ENCODE measurements around the gene MMP28. TPM values are rescaled to one million over a fixed set of nuclear protein-coding genes. Genes with fewer than 3 reads are reported as not detected.
A peak's percentile ranks its signal among the peaks of the same experiment; 100 is the strongest.

The MMP28 gene
- total RNA-seq, 2 donors from 2014 or later, result 12.8 to 146 TPM

- no peaks in the 10 kb centered on the region for H3K9me3 ChIP-seq
- WGBS, result 88% methylated on average over 2 of the region's 2 CpGs
- H3K27ac ChIP-seq, result no peak overlapping the region
- no peak for DNase-seq (ENCODE audit: low spot score)
- intact Hi-C loops (cut with DNase I), result no loop called here
- no peak overlapping the region for H3K4me3 ChIP-seq
- TF ChIP-seq POLR2A (IDR thresholded peaks at IDR 0.05), result no peak
- no peak for TF ChIP-seq POLR2AphosphoS5 (IDR thresholded peaks at IDR 0.05)
- TF ChIP-seq CTCF (IDR thresholded peaks at IDR 0.05), result no peak
- H3K36me3 ChIP-seq, result no peaks in the 10 kb centered on the region
- H3K27me3 ChIP-seq (replicated peaks; ENCODE audit: insufficient read depth), result no peaks in the 10 kb centered on the region
- H3K4me1 ChIP-seq (replicated peaks), result peaks cover 4% of the 10 kb centered on the region
These were observed 26.6 kb downstream of the MMP28 start for GRCh38 chr17:35768797-35769196.

- Histone ChIP-seq H3K4me3 (no peak overlapping the region), H3K27me3 (replicated peaks; ENCODE audit: insufficient read depth) (no peaks in the 10 kb centered on the region), H3K36me3 (no peaks in the 10 kb centered on the region), H3K9me3 (no peaks in the 10 kb centered on the region), H3K4me1 (replicated peaks) (peaks cover 6% of the 10 kb centered on the region), H3K27ac (no peak overlapping the region)
- intact Hi-C loops (cut with DNase I), result no loop called here
- 51% methylated on average over 7 of the region's 7 CpGs for WGBS
- TF ChIP-seq POLR2AphosphoS5 (IDR thresholded peaks at IDR 0.05) (peak; percentile 32), POLR2A (IDR thresholded peaks at IDR 0.05) (no peak), CTCF (IDR thresholded peaks at IDR 0.05) (peak; percentile 37 to 71 (median 53))
- peak; percentile 28 for DNase-seq (ENCODE audit: low spot score)
These were observed 28.4 kb downstream of the MMP28 start for GRCh38 chr17:35766903-35767510.

GRCh38 chr17:35766489-35766877 is 29.0 kb downstream of the MMP28 start:
- peaks cover 6% of the 10 kb centered on the region for H3K4me1 ChIP-seq (replicated peaks)
- no peaks in the 10 kb centered on the region for H3K9me3 ChIP-seq
- no peak overlapping the region for H3K27ac ChIP-seq
- H3K4me3 ChIP-seq, result no peak overlapping the region
- WGBS, result 93% methylated on average over 24 of the region's 24 CpGs
- TF ChIP-seq POLR2A (IDR thresholded peaks at IDR 0.05) (no peak), CTCF (IDR thresholded peaks at IDR 0.05) (no peak), POLR2AphosphoS5 (IDR thresholded peaks at IDR 0.05) (no peak)
- intact Hi-C loops (cut with DNase I), result no loop called here
- no peaks in the 10 kb centered on the region for H3K36me3 ChIP-seq
- H3K27me3 ChIP-seq (replicated peaks; ENCODE audit: insufficient read depth), result no peaks in the 10 kb centered on the region
- no peak for DNase-seq (ENCODE audit: low spot score)

DNA sequence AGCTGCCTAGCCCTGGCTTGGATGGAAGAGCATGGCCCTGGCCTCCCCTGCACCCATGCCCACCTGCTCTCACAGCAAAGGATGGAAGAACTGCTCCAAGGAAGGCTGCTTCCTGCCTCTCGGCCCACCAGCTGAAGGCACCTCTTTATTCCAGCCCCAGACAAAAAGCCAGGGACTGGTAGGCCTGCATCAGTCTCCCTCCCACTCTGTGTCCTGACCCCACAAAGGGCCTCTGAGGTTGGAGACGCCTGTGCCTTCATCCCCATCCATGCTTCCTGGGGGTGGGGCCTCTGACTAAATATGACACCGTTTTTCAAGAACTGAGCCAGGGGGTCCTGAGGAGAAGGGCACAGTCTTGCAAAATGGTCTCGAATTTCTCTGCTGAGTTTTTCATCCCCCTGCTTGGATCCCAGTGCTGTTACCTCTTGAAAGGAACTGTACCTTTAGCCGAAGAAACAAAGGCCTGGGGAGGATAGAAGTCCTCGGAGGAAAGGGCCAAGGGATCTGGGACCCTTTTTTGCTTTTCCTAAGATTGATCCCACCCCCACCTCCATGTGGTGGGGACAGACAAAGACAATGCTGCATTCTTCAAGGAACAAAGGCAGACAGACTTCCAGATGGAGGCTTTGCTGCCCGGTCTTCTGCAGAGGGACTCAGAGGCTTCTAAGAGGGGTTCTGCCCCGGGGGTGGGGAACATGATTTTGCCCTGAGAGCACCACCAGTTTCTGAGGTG is 29.5 kb downstream of the MMP28 start:
- TF ChIP-seq POLR2A (IDR thresholded peaks at IDR 0.05), result no peak
- Histone ChIP-seq H3K27me3 (replicated peaks; ENCODE audit: insufficient read depth) (no peaks in the 10 kb centered on the region), H3K4me3 (no peak overlapping the region), H3K36me3 (no peaks in the 10 kb centered on the region), H3K9me3 (no peaks in the 10 kb centered on the region), H3K4me1 (replicated peaks) (peaks cover 6% of the 10 kb centered on the region), H3K27ac (no peak overlapping the region)
- 79% methylated on average over 8 of the region's 8 CpGs for WGBS
- intact Hi-C loops (cut with DNase I), result loop anchor here (2.0 kb wide), 1 partner anchor 39 kb away; no protein-coding TSS in a partner anchor
- DNase-seq (ENCODE audit: low spot score), result no peak

GRCh38 chr17:35765086-35765710 is 30.2 kb downstream of the MMP28 start:
- intact Hi-C loops (cut with DNase I), result loop anchor here (2.0 kb wide), 1 partner anchor 40 kb away; no protein-coding TSS in a partner anchor
- no peak for DNase-seq (ENCODE audit: low spot score)
- H3K4me3 ChIP-seq, result no peak overlapping the region

More at GRCh38 chr17:35765086-35765710, 30.2 kb downstream of the MMP28 start:
- H3K27ac ChIP-seq, result no peak overlapping the region
- no peaks in the 10 kb centered on the region for H3K9me3 ChIP-seq
- TF ChIP-seq CTCF (IDR thresholded peaks at IDR 0.05) (no peak), POLR2A (IDR thresholded peaks at IDR 0.05) (no peak), POLR2AphosphoS5 (IDR thresholded peaks at IDR 0.05) (no peak)
- 75% methylated on average over 11 of the region's 11 CpGs for WGBS
- H3K36me3 ChIP-seq, result no peaks in the 10 kb centered on the region
- no peaks in the 10 kb centered on the region for H3K27me3 ChIP-seq (replicated peaks; ENCODE audit: insufficient read depth)
- H3K4me1 ChIP-seq (replicated peaks), result peaks cover 6% of the 10 kb centered on the region
